Kidney (tissue), 14 donors: ENCODE results near the gene PALM. TPM values are rescaled to one million over a fixed set of nuclear protein-coding genes. Genes with fewer than 3 reads are reported as not detected.
A peak's percentile ranks its signal among the peaks of the same experiment; 100 is the strongest.

ENCODE experiments used
- DNase-seq, 5 donors: peaks; one replicate each; pipeline ENCODE4 v3.0.0-alpha.2; 2013 to 2020
- FAIRE-seq: peaks from 2 replicates; lab custom pipeline; 2012; peaks lifted over from hg19 to GRCh38; lab: Jason Lieb, UNC
- H3K27ac ChIP-seq, 2 donors: one replicate each; pipeline ENCODE4 v1.7.0; 2013; ENCODE audit warnings: low read depth in 2 of 2, low read length in 2 of 2, inconsistent platforms in 1 of 2
- H3K27me3 ChIP-seq: one replicate; pipeline ENCODE4 v1.7.1; 2013; ENCODE audit warnings: low read length, inconsistent platforms; ENCODE audit not compliant: control insufficient read depth, insufficient read depth
- H3K36me3 ChIP-seq, 3 donors: one replicate each; pipeline versions ENCODE4 v1.7.0 to v1.7.1; 2013; ENCODE audit warnings: low read length in 3 of 3, control low read depth in 1 of 3, inconsistent platforms in 1 of 3; ENCODE audit not compliant: insufficient read depth in 3 of 3, control insufficient read depth in 2 of 3
- H3K4me1 ChIP-seq, 3 donors: one replicate each; pipeline versions ENCODE4 v1.7.0 to v1.7.1; 2013; ENCODE audit warnings: low read length in 3 of 3, inconsistent platforms in 1 of 3, low read depth in 1 of 3; ENCODE audit not compliant: control insufficient read depth in 2 of 3, insufficient read depth in 2 of 3
- H3K4me3 ChIP-seq, 3 donors: one replicate each; pipeline versions ENCODE4 v1.7.0 to v1.8.1; 2013; ENCODE audit warnings: low read length in 3 of 3, control low read depth in 1 of 3, inconsistent platforms in 1 of 3
- H3K9ac ChIP-seq, 3 donors: one replicate each; pipeline versions ENCODE4 v1.7.0 to v1.7.1; 2013; ENCODE audit warnings: low read length in 3 of 3, control low read depth in 1 of 3, inconsistent platforms in 1 of 3
- H3K9me3 ChIP-seq, 3 donors: one replicate each; pipeline versions ENCODE4 v1.7.0 to v1.7.1; 2013; ENCODE audit warnings: low read length in 3 of 3, control low read depth in 1 of 3, inconsistent platforms in 1 of 3; ENCODE audit not compliant: control insufficient read depth in 2 of 3, insufficient read depth in 1 of 3
- intact Hi-C: fragments of 100-400 bp; cut with DNase I; formaldehyde crosslinking; loops from one replicate; pipeline ENCODE4 v1.11.1; 2022
- polyA plus RNA-seq: library from polyadenylated mRNA; stranded (reverse); fragments of 350-450 nt; fragmentation: Illumina TruSeq; extraction: RNeasy Lipid Tissue Mini Kit (QIAGEN cat#74804); gene quantifications from one replicate; pipeline ENCODE4 v1.2.3, GENCODE V29; 2014; ENCODE audit warnings: low read depth, low replicate concordance; ENCODE audit not compliant: insufficient read depth
- total RNA-seq: library from RNA; stranded (reverse); fragmentation: NEBNext Ultra II Directional; extraction: Animal tissue kit (Norgen Biotek cat#: 25700); gene quantifications from one replicate; pipeline ENCODE4 v1.2.1, GENCODE V29; 2021
- TF ChIP-seq, protein P1 (sequence below): IDR thresholded peaks from 3 replicates; pipeline ENCODE4 v1.5.1; 2012; ENCODE audit warnings: mild to moderate bottlenecking, moderate library complexity, borderline replicate concordance; ENCODE audit not compliant: insufficient read depth; ENCODE audit errors: extremely low read depth
- donor health status: control.
- donor health status: control.
- donor health status: control.
- donor health status: control.
- donor health status: control.
- donor health status: DM: yes; HTN: yes; CAD: no.
- donor health status: Normal renal cell carcinoma (clear cell type).

The PALM gene
- total and polyA plus RNA-seq, 2 donors from 2014 or later, result 49.4 to 92.3 TPM

DNA sequence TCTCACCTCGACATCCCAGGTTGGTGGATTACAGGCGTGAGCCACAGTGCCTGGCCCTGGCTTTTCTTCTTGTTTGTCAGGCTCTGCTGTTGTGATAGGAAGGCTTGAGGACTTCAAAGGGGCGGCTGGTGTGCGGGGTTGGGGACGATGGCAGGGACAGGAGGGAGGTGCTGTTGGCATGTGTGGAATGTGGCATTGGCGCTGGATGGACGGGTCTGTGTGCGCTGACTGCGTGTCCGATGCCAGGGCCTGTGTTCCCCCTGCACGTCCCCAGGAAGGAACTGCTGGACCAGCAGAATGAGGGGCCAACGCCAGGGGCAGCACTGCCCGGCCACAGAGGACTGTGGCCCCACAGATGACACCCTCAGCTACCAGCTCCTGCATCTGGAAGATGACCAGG lies 75.8 kb downstream of the PALM start:
- Histone ChIP-seq H3K4me1 (peaks cover 0 to 18% (median 0%) of the 10 kb centered on the region in 3 donors), H3K27me3 (no peaks in the 10 kb centered on the region), H3K9ac (no peak overlapping the region), H3K27ac (peak overlapping the region in 1 of 2 donors; percentile 36), H3K9me3 (no peaks in the 10 kb centered on the region), H3K4me3 (peak overlapping the region in 1 of 3 donors; percentile 60), H3K36me3 (no peaks in the 10 kb centered on the region)
- intact Hi-C loops, result no loop called here
- FAIRE-seq (no peak), DNase-seq (peak in 3 of 5 donors; percentile 35 to 61 (median 59))
- TF ChIP-seq, protein P1, sequence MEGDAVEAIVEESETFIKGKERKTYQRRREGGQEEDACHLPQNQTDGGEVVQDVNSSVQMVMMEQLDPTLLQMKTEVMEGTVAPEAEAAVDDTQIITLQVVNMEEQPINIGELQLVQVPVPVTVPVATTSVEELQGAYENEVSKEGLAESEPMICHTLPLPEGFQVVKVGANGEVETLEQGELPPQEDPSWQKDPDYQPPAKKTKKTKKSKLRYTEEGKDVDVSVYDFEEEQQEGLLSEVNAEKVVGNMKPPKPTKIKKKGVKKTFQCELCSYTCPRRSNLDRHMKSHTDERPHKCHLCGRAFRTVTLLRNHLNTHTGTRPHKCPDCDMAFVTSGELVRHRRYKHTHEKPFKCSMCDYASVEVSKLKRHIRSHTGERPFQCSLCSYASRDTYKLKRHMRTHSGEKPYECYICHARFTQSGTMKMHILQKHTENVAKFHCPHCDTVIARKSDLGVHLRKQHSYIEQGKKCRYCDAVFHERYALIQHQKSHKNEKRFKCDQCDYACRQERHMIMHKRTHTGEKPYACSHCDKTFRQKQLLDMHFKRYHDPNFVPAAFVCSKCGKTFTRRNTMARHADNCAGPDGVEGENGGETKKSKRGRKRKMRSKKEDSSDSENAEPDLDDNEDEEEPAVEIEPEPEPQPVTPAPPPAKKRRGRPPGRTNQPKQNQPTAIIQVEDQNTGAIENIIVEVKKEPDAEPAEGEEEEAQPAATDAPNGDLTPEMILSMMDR, result no peak

DNA sequence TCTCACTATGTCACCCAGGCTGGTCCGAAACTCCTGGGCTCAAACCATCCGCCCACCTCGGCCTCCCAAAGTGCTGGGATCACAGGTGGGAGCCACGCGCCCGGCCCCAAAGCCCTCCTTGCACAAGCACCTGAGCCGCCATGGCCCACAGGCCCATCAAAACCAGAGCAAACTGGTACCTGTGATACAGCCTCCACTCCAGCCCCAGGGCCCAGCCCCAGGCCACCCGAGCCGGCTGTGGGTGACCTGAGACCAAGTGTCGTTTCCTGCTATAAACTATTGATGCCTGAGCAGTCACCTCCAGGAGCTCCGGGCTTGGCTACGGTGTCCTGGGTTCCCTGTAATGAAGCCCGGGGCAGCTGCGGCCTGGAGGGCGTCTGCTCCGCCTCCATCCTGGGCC lies 78.8 kb downstream of the PALM start:
- H3K36me3 ChIP-seq, result no peaks in the 10 kb centered on the region
- no peak overlapping the region for H3K9ac ChIP-seq
- no peak overlapping the region for H3K4me3 ChIP-seq
- peaks cover 0 to 16% (median 0%) of the 10 kb centered on the region in 3 donors for H3K4me1 ChIP-seq
- H3K9me3 ChIP-seq, result no peaks in the 10 kb centered on the region
- no peaks in the 10 kb centered on the region for H3K27me3 ChIP-seq
- DNase-seq (peak in 3 of 5 donors; percentile 49 to 70 (median 66)), FAIRE-seq (no peak)
- H3K27ac ChIP-seq, result no peak overlapping the region
- TF ChIP-seq, protein P1, result no peak
- intact Hi-C loops, result no loop called here

DNA sequence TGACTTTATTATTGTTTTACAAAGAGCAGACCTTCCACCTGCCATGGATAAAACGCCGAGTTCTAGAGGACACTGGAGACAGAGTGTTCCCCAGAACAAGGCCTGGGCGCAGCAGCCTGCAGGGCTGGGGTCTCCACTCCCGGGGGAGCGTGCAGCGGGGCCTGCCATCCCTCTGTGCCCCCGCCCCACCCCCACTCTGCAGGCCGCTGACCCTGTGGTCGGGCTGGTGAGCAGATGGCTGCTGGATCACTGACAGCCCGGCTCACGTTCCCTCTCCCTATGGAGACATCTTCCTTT lies 79.9 kb downstream of the PALM start:
- Histone ChIP-seq H3K27me3 (no peaks in the 10 kb centered on the region), H3K4me3 (no peak overlapping the region), H3K4me1 (peaks cover 0 to 13% (median 0%) of the 10 kb centered on the region in 3 donors), H3K9ac (no peak overlapping the region), H3K36me3 (no peaks in the 10 kb centered on the region), H3K27ac (peak overlapping the region; percentile 51 to 75), H3K9me3 (no peaks in the 10 kb centered on the region)
- TF ChIP-seq, protein P1, result no peak
- DNase-seq (peak in 2 of 5 donors; percentile 58 to 71), FAIRE-seq (no peak)
- intact Hi-C loops, result no loop called here
